8988T (cell line): Measurements from ENCODE around the gene RGS18.
"Not testable (repeated sequence)": the region's sequence is repeated elsewhere in the genome, so short reads cannot be mapped to it uniquely, and the experiment has no call there.

Experiments
- DNase-seq: peaks from one replicate; pipeline ENCODE4 v3.0.0; 2011

Gene RGS18, protein sequence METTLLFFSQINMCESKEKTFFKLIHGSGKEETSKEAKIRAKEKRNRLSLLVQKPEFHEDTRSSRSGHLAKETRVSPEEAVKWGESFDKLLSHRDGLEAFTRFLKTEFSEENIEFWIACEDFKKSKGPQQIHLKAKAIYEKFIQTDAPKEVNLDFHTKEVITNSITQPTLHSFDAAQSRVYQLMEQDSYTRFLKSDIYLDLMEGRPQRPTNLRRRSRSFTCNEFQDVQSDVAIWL

DNA sequence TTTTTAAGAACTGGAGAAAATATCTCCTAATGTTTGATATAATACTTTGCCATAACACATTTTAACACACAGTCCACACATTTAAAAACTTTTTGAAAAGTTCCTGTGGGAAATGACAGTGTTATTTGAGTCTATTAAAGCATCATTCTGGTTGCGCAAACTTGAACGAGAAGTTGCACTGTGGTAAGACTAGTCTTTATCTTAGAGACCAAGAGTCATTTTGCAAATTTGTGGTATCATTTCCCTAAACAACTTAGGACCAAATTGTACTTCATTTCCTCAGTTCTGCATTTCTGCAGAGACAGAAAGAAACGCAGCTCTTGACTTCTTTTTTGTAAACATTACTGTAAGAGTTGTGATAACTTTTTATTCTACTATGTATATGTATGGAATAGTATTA lies at the start of gene RGS18:
Gene RGS18 (plus strand): TSS at position 282 of the 400 bp plus-strand sequence. CDS start 176 bp downstream, outside the sequence.
- no peak for DNase-seq

GRCh38 chr1:192109576-192109975 lies 48.7 kb upstream of the RGS18 start:
- no peak for DNase-seq

DNA sequence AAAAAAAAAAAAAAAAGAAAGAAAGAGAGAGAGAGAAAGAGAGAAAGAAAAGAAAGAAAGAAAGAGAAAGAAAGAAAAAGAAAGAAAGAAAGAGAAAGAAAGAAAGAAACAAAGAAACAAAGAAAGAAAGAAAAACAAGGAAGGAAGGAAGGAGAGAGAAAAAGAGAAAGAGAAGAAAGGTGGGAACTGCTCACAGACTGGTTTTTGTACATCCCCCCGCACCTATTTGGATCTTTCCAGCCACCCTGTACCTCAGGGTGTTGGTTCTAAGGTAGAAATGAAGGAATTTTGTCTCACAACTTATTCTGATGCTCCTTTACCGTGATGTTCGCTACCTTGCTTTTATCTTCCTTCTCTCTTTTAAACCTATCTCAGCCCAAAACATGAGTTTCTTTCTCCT lies 43.3 kb upstream of the RGS18 start:
- no peak for DNase-seq

DNA sequence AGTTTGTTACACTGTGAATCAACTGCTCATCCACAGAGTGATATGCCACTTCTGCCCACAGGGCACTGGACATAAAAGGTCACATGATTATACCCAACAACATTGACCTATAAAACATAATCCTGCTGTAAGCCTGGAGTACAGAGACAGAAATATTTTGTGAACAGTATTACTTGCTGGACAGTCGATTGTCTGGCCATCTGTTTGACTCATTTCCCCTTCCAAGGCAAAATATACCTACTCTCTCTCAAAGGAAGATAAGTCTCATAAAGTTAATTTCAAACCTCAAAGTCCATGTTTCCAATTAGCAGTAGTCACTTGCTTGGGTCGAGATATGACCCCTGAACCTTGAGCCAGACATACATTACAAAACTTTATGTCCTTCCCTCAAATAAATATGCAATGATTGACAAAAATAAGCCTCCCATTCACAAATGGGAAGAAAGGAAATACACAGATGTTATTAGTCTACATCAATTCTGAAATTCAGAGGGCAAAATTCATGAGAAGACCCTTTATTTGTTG lies 39.3 kb upstream of the RGS18 start:
- no peak for DNase-seq

- no peak for DNase-seq
These were observed 38.6 kb upstream of the RGS18 start for GRCh38 chr1:192119701-192120100.

- DNase-seq: no peak
These were observed 35.6 kb upstream of the RGS18 start for GRCh38 chr1:192122668-192123067.

- DNase-seq: no peak
These were observed 35.0 kb upstream of the RGS18 start for GRCh38 chr1:192123212-192123611.

DNA sequence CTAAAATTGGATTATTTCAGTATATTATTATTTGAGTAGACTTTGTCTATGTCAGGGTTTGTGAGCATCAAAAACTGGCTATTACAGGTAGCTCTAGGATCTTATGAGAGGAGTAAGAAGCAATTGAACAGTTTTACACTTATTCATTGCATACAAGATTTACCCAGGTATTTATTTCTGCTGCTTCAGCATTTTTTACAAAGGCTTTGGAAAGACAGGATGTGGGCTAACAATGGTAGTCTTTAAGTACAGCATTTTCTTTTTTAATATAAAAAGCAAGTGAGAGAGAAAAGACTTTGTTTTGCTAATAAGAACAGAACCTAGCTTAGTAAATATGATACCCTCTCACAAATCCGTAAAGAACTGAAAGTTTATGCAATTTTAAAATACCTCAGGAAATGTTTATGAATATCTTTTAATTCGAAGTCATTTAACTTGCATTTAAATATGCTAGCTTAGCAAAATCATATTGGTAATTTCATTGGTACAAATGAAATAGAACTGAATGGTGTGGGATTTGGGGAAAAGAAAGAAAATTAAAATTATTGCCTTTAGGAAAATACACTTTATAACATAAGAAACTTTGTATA lies 32.1 kb upstream of the RGS18 start:
- DNase-seq: no peak

DNA sequence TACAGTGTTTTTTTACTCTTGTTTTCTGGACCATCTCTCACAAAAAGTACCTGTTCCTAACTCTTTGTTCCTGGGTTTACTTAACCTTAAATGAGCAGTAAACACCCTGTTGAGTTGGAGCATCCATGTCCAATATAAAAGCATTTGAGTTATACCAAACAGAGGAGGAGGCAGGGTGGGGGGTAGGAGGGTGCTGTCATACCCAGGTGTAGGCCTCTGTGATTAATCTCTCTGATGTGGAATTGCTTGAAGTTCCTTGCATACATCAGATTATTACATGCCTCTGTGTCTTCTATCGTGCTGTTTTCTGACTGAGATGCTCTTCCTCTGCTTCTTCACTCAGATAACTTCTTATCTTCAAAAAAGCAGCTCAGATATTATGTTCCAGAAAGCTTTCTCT lies 28.1 kb upstream of the RGS18 start:
- no peak for DNase-seq

GRCh38 chr1:192130865-192131264 lies 27.4 kb upstream of the RGS18 start:
- not testable (repeated sequence) for DNase-seq

GRCh38 chr1:192131914-192132313 lies 26.3 kb upstream of the RGS18 start:
- no peak for DNase-seq

GRCh38 chr1:192133350-192133926 lies 24.8 kb upstream of the RGS18 start:
- no peak for DNase-seq

- no peak for DNase-seq
These were observed 17.9 kb upstream of the RGS18 start for GRCh38 chr1:192140382-192140781.

DNA sequence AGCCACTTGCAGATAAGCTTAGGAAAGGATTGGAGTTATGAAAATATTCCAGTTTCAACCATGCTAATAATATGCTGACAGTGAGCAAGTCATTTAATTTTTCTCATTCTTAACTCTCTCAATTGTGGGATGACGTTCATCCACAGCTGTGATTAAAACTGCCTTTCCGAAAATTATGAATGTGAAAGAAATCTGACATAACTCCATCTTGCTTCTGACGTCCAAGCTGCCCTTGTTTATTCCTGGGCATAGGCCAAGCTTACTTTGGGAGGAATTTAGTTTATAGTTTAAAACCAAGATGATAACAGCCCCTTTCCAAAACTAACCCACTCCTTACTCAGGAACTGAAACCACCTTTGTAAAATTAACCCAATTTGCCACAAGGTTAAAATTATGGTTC lies 11.0 kb upstream of the RGS18 start:
- no peak for DNase-seq

DNA sequence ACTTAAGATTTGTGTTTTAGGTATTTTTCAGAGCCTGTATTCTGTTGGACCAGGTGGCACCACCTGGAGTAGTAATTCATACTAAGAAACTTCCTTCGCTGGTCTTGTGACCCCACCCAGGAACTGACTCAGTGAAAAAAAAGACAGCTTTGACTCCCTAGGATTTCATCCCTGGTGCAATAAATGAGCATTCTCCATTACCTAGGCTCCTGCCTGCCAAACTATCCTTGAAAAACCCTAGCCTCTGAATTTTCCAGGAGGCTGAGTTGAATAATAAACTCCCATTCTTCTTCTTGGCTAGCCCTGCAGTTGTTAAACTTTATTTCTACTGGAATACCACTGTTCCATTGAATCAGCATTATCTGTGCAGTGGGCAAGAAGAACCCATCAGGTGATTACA lies 10.6 kb upstream of the RGS18 start:
- no peak for DNase-seq

- DNase-seq: no peak
These were observed 7.1 kb upstream of the RGS18 start for GRCh38 chr1:192151176-192151575.

DNA sequence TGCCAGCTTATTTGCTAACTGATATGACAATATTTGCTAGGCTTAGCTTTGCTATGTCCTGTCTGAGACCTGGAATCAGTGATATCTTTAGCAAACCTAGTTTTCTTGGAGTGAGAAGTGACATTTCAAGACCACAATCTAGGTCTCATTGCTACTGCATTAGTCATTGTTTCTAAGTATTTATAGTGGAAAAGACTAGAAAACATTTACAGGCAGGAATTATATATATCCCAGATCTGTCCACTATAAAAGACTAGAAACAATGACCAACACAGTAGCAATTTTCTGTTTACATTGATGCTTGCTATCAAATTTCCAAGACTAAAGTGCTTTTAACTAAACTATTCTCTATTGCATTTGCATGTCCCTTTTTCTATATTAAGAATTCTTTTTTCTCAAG lies 5.0 kb upstream of the RGS18 start:
- DNase-seq: no peak

DNA sequence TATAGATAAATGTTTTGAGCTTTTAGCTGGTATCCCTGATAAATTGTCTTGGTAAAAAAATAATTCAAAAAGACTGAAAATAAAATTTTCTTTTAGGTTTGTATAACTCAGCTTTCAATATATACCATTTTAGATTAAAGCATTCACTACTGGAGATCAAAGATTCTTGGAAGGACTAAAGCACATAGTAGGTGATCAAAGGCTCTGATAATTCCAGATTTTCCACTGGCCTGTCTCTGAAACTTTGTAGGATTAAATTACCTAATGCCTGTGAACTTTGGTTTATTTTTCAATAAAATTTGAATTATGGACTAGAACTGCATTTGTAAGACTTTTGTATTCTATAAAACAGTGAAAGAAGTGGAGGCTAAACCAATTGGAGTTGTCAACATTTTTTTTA lies 1.2 kb upstream of the RGS18 start:
- DNase-seq: no peak

- DNase-seq: no peak
These were observed 752 bp downstream of the RGS18 start for GRCh38 chr1:192159014-192159413.

- no peak for DNase-seq
These were observed 1.5 kb downstream of the RGS18 start for GRCh38 chr1:192159781-192160180.

GRCh38 chr1:192160196-192160595 lies 1.9 kb downstream of the RGS18 start:
- DNase-seq: no peak

GRCh38 chr1:192161976-192162375 lies 3.7 kb downstream of the RGS18 start:
- DNase-seq: no peak

- no peak for DNase-seq
These were observed 4.1 kb downstream of the RGS18 start for GRCh38 chr1:192162376-192162775.

DNA sequence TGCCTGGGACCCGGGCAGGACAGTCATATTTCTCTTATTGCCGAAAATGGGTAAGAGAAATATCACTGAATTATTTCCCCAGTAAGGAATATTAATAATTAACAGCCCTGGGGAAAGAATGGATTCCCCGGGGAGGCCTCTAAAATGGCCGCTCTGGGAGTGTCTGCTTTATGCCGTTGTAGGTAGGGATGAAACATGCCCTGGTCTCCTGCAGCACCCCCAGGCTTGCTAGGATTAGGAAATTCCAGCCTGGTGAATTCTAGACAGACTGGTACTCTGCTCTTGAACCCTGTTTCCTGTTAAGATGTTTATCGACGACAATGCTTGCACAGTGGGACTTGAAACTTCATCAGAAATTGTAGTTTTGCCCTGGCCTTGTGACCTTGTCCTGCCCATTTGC lies 6.7 kb downstream of the RGS18 start:
- not testable (repeated sequence) for DNase-seq
